HG03039 (cell line): ENCODE measurements around the gene TRNP1.
"Not testable (repeated sequence)": the region's sequence is repeated elsewhere in the genome, so short reads cannot be mapped to it uniquely, and the experiment has no call there.

Experiments used
- ATAC-seq: cut with Tn5 transposase; IDR thresholded peaks from one replicate; pipeline ENCODE4 v1.9.1; 2021; ENCODE audit warnings: mild to moderate bottlenecking, moderate library complexity; ENCODE audit not compliant: unreplicated experiment

The TRNP1 gene, protein sequence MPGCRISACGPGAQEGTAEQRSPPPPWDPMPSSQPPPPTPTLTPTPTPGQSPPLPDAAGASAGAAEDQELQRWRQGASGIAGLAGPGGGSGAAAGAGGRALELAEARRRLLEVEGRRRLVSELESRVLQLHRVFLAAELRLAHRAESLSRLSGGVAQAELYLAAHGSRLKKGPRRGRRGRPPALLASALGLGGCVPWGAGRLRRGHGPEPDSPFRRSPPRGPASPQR

GRCh38 chr1:26993237-26994019 is at the start of gene TRNP1:
Gene TRNP1, plus strand, starts transcription at chr1:26993692. Its CDS starts 95 bp downstream, at chr1:26993787.
- ATAC-seq: peak; percentile 46

DNA sequence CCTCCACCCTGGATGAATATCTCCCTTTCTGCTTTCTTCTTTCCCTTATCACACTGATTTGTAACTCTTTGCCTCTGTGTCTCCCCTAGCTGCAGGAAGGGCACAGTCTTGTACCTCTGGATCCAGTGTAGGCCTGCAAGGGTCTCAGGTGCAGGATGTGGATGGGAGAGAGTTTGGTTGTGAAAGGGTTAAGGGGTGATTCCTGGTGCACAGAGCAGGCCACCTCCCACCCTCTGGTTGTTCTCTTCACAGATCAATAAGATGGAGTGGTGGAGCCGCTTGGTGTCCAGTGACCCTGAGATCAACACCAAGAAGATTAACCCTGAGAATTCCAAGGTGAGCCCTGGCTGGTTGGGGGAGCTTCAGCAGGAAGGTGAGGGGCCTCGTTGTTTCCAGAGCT is 48.4 kb upstream of the TRNP1 start:
- ATAC-seq: no peak

DNA sequence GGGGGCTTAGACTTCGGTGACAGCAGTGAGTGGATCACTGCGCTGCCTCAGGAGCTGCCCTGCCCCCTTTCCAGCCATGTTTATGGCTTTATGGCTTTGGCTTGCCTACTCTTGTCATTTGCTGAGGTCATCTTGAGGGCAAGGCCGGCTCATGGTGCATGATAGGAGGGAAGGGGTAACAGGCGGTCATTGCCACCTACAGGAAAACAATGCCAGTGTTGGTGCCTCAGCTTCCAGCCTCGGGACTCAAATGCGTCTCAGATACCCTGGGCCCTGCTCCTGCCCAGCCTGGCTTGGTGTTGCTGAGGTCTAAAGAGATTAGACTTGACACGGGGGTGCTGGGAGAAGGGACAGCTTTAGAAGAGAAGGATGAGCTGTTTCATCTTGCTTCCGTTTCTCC is 47.8 kb upstream of the TRNP1 start:
- no peak for ATAC-seq

DNA sequence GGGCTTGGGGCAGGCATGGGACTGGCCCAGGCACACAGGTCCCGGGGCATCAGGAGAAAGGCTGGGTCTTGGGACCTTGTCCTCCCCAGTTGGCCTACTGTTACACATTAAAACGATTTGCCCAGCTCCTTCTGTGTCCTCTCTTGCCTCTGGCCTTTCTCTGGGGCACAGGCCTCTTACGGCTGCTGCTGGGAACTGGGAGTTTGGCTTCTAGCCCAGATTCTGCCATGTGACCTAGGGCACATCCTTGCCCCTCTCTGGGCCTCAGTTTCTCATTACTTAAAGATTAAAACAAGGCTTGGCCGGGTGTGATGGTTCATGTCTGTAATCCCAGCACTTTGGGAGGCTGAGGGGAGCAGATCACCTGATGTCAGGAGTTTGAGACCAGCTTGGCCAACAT is 47.2 kb upstream of the TRNP1 start:
- no peak for ATAC-seq

- ATAC-seq: not testable (repeated sequence)
These were observed 44.8 kb upstream of the TRNP1 start for GRCh38 chr1:26948725-26949057.

GRCh38 chr1:26949266-26949925 is 44.1 kb upstream of the TRNP1 start:
- no peak for ATAC-seq

DNA sequence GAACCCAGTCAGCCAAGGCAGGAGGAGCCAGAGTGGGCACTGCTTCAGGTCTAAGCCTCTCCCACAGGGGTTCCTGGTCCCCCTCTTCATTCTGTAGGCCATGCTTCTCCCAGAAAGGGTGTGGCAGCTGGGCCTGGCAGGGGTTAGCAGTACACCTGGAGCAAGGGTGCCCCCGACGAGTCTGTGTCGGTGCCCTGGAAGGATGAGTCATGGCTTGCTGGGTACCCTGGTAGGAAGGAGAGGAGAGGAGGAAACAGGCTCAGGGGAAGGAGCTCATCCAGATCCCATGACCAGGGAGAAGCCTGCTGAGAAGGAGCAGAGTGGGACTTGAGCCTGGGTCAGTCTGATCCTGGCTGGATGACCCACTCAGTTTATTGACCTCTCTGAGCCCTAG is 43.6 kb upstream of the TRNP1 start:
- ATAC-seq: no peak

GRCh38 chr1:26950602-26951001 is 42.9 kb upstream of the TRNP1 start:
- ATAC-seq: no peak

GRCh38 chr1:26951216-26951615 is 42.3 kb upstream of the TRNP1 start:
- no peak for ATAC-seq

- no peak for ATAC-seq
These were observed 41.5 kb upstream of the TRNP1 start for GRCh38 chr1:26951821-26952497.

DNA sequence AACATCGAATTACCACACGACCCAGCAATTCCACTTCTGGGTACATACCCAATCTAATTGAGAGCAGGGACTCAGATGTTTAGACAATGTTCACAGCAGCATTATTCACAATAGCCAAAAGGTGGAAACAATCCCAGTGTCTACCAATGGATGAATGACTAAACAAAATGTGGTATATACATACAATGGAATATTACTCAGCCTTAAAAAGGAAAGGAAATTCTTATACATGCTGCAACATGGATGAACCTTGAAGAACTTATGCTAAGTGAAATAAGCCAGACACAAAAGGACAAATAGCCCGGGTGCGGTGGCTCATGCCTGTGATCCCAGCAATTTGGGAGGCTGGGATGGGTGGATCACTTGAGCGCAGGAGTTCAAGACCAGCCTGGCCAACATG is 40.1 kb upstream of the TRNP1 start:
- no peak for ATAC-seq

DNA sequence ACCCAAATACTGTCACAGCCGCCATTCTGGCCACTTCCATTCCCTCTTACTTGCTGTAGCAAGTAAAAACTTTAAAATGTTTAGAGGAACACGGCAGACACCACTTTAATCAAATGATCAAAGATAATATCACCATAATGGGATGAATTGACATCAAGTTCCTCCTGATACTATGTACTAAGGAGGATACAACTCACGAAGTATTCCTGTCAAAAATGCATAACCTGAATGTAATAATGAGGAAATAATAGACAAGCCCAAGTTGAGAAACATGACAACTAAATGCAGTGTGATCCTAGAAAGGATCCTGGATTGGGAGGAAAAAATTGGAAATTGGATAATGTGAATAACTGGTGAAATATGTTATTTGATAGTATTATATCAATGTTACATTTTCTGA is 37.2 kb upstream of the TRNP1 start:
- ATAC-seq: no peak

GRCh38 chr1:26957306-26957705 is 36.2 kb upstream of the TRNP1 start:
- ATAC-seq: no peak

DNA sequence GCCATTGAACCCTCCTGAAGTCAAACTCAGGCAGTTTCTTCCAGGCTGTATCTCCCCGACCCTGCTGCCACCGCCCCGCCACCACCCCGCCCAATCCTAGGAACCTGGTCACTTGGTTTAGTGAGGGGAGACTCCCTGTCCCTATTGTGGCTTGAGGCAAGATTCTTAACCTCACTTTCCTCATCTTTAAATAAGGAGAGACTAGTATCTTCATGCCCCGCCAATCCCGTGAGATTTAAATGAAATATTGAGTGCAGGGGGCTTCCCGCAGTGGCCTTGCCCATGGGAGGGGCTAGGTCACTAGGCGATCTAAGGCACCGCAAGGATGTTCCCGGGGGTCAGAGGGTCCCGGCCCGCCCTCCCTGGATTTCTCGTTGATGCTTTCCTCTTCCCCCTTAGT is 34.2 kb upstream of the TRNP1 start:
- ATAC-seq: no peak

DNA sequence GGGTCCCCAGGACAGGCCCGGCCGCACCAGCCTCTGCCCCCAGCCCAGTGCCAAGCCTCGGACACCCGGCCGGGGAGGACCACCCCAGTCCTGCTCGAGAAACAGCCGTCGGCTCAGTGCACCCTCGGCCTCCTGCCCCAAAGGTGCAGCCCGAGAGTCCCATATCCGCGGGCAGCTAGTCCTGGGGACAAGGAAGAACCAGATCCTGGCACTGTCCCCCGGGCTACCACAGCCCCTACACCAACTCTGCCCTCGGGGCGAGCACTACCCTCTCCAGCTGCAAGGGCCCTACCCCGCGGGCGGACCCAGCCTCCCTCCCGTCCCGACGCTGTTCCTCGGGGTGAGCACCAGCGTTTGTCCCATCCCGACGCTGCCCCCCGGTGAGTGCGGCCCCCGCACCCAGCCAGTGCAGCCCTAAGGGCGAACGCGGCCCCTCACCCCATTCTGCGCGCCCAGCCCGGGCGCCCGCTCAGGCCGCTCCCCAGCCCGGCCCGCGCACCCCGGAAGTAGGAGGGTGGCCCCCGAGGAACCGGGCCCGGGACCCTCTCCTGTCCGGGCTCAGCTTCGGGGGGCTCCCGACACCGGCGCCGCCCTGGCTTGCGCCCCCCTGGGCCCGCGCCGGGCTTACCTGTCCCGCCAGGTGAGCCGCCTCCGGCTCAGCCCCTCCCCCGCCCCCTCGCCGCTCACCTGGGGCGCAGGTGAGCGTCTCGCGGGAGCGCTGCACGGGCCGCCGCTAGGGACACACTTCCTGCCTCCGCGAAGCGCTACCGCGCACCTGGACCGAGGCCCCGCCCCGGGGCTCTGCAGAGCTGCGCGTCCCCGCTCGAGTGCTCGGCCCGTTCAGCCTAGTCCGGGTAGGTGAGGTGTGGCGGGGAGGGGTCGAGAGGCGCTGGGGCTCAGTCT is 33.5 kb upstream of the TRNP1 start, which contains the start of gene KDF1:
KDF1 (minus strand) TSS at position 747 of the 903 bp plus-strand sequence. CDS start 8,088 bp downstream, outside the sequence.
- ATAC-seq: no peak

DNA sequence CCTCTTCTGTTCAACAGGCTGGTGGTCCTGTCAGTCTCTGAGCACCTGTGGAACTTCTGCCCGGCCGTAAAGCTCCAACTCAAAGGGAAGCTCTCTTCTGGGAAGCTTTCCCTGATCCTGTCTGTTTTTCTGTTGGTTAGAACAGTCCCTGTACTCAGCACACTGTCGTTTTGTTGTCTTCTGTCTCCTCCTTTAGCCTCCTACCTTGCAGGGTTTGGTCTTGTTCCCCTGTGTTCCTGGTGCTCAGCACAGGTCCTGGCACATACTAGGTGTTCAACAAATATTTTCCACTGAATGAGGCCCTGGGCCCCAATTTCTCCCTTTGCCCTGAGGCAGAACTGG is 32.9 kb upstream of the TRNP1 start:
- no peak for ATAC-seq

GRCh38 chr1:26961826-26962225 is 31.7 kb upstream of the TRNP1 start:
- ATAC-seq: no peak

GRCh38 chr1:26965213-26965612 is 28.3 kb upstream of the TRNP1 start:
- no peak for ATAC-seq

DNA sequence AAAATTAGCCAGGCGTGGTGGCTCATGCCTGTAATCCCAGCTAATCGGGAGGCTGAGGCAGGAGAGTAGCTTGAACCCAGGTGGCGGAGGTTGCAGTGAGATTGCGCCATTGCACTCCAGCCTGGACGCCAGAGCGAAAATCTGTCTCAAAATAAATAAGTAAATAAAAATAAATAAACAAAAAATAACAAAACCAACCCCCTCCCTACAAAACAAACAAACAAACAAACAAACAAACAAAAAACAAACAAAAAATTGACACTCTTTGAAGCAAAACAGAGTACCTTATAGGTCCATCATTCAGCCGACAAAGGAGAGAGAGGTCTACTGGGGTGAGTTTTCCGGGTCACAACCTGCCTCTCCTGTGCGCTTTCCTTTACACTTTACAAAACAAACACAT is 27.9 kb upstream of the TRNP1 start:
- no peak for ATAC-seq

GRCh38 chr1:26970810-26971209 is 22.7 kb upstream of the TRNP1 start:
- ATAC-seq: no peak

GRCh38 chr1:26971590-26971989 is 21.9 kb upstream of the TRNP1 start:
- no peak for ATAC-seq
